Measurements from ENCODE around the gene ATP6V0B.

The ATP6V0B gene

DNA sequence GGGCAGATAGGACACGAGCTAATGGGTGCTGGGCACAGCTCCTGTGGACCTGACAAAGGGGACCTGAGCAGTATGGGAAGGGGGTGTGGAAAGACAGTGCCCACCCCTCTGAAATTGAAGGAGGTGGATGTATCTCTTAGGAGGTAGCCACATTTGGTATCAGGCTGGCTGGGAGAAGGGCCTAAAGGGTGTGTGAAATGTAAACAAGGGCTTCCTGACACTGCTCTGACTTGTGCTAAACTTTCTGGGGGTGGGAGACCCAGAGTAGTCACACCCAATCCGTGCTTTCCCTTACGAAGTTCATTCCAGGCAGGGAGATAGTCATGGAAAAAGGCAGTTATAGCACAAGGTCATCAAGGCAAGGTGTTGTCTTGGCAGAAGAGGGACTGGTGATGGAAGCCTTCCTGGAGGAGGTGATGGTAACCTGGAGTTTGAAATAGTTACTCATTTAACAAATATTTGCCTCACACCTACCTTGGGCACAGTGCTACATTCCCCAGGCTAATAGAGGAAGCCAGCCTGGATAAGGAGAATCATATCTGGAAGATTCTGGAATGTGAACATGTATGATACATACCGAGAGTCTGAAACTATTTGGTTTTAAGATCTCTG lies 11.3 kb downstream of the ATP6V0B start:
- no peak for DNase-seq

DNA sequence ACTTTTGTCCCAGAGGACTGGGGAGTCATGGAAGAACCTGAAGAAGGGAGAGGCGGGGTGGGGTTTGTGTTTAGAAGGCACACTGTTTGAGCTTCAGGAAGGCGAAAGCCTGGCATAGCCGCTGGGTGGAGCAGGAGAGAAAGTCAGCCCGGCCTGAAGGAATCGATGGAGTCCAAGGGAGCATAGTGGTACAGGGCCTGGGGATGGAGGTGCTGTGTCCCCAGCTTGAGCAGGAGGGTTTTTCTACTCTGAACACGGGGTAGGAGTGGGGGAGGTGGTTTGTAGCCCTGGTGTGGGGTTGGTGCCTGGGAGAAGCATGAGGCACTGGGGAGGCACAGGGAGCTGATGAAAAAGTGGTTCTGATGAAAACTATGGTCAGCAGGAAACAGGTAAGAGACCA lies 12.0 kb downstream of the ATP6V0B start:
- no peak for DNase-seq

DNA sequence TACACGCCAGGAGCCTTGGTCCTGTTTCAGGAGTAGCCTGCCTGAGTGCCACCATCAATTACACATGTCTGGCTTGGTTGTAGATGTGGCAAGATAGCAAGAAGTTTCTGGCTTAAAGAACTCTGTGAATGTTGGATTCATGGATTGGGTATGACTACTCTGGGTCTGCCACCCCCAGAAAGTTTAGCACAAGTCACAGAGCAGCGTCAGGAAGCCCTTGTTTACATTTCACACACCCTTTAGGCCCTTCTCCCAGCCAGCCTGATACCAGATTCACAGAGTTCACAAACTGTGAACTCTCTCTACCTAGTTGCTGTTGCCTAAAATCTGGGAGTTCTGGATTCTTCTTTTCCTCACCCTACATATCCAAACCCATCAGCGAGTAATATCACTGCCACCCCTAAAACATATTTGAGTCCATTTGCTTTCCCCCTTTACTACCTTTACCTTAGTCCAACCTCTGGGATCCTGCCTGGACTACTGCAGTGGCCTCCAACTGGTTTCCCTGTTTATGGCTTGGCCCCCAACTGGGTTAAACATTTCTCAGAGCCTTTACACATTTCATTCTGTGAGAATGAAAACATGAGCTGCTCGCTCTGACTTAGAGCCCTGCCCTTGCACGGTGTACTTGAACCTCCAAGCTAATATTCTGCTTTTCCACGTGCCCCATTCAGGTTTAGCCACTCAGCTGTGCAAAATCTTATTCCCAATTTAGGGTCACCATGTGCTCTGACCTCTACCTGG lies 12.6 kb downstream of the ATP6V0B start:
- DNase-seq = no peak

DNA sequence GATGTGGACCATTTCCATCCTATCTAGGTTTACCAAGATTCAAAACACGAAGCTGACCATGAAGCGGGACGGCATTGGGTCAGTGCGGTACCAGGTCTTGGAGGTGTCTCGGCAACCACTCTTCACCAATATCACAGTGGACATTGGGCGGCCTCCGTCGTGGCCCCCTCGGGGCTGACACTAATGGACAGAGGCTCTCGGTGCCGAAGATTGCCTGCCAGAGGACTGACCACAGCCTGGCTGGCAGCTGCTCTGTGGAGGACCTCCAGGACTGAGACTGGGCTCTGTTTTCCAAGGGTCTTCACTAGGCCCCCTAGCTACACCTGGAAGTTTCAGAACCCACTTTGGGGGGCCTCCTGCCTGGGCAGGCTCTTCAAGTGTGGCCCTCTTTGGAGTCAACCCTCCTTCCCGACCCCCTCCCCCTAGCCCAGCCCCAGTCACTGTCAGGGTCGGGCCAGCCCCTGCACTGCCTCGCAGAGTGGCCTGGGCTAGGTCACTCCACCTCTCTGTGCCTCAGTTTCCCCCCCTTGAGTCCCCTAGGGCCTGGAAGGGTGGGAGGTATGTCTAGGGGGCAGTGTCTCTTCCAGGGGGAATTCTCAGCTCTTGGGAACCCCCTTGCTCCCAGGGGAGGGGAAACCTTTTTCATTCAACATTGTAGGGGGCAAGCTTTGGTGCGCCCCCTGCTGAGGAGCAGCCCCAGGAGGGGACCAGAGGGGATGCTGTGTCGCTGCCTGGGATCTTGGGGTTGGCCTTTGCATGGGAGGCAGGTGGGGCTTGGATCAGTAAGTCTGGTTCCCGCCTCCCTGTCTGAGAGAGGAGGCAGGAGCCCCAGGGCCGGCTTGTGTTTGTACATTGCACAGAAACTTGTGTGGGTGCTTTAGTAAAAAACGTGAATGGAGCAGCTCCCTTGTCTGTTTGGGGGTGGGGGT lies 15.8 kb downstream of the ATP6V0B start:
- DNase-seq = no peak

DNA sequence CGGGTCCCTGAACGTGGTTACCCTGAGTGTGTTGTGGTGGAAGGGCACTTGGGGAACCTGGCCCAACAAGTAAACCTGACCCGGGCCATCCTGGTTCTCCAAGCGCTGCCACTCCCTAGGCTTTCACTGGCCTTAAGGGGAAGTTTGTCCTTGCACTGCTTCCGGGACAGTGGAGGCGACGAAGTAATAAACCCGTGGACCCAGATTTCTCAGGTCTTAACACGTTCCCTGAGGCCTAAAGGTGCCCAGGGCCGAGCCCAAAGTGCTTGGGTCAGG lies 16.4 kb downstream of the ATP6V0B start:
- no peak for DNase-seq

DNA sequence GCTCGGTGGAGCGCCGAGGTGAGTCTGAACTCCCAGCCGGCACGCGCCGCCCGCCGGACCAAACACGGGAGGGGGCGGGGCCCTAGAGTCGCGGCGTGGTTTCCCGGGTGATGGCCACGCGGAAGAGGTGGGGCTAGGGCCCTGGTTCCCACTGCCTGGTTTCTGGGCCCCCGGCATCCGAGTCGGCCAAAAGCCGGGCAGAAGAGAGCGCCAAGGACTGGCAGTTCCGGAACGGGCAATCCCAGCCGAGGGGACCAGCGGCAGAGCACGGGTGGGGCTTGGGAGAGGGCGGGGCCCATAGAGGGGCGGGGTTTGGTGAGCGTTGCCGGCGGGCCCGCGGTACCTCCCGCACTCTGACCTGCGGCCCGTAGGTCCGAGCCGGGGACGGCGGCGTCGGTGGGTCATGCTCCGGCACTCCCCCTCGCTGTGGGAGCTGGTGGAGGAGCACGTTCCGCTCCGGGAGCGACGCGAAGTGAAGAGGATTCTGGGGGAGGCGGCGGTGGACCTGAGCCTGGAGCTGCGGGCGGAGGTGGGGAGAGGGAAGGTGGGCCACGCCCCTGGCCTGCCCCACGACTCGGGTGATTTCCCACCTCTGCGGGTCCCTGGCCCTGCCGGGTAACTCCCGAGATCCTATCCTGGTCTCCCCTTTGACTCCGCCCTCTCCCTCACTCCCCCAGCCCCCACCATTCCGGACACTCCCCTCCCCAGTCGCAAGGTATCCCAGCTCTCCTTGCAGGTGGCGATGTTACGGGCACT lies 16.9 kb downstream of the ATP6V0B start, which contains the start of gene CCDC24:
TSS of gene CCDC24 (plus strand) at position 124 of the 756 bp plus-strand sequence. CDS start at position 404, 280 bp downstream.
- peak; percentile 51 for DNase-seq

DNA sequence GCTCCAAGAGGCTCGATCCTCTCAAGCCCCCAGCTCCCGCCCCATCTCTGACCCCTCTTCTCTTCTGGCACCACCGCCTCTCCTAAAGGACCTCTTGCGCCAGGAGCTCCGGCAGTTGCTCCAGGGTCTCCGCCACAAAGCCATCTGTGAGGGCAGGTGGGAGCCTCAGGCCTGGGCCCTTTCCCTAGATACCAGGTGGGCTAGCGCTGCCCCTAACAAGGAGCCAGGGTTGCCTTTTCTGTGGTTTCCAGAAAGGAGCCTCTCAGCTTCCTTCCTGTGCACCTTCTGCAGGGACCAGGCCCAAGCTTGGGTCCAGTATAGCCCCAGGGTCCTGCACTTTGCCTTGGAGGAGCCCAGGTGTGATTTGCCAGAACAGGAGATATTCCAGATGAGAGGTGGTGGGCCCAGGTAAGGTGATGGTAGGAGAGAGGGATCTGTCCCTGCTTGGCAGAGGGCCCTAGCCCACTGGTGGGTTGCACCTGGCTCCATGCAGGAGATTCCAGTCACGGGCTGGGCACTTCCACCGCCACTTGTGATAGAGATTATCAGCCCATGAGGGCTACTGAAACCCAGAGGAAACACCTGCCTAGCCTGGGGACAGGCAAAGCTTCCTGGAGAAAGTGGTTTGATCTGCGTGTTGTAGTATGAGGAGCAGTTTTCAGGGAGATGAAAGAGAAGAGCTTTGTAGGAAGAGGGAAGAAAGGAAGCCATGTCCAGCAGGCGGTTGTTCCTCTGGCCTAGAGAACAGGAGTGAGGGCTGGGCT lies 17.7 kb downstream of the ATP6V0B start:
- DNase-seq = no peak

DNA sequence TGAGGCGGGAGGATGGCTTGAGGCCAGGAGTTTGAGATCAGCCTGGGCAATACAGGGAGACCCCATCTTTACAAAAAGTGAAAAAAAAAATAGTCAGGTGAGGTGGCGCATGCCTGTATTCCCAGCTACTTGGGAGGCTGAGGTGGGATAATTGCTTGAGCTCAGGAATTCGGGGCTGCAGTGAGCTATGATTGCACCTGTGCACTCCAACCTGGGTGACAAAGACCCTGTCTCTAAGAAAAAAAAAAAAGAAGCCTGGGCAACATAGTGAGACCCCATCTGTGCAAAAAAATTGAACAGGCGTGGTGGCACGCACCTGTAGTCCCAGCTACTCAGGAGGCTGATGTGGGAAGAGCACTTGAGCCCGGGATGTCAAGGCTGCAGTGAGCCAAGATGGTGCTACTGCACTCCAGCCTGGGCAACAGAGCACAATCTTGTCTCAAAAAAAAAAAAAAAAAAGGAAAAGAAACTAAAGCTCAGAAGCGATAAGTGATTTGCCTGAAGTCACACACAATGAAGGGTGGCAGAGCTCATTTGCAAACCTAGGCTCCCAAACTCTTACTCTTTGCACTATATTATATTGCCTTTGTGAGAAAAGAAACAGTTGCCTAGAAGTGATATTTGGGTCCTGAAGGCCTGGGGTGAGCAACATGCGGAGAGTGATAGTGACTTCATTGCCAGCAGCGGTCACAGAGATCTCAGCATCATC lies 18.6 kb downstream of the ATP6V0B start:
- no peak for DNase-seq

DNA sequence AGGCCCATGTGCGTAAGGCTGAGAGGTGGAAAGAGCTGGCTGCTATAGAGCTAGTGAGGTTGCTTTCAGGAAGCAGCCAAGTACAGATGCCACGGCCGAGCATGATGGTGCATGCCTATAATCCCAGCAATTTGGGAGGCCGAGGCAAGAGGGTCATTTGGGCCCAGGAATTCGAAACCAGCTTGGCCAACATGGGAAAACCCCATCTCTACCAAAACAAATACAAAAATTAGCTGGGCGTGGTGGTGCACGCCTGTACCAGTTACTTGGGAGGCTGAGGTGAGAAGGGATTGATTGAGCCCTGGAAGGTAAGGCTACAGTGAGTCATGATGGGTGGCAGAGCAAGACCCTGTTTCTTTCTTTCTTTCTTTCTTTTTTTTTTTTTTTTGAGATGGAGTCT lies 19.3 kb downstream of the ATP6V0B start:
- no peak for DNase-seq

DNA sequence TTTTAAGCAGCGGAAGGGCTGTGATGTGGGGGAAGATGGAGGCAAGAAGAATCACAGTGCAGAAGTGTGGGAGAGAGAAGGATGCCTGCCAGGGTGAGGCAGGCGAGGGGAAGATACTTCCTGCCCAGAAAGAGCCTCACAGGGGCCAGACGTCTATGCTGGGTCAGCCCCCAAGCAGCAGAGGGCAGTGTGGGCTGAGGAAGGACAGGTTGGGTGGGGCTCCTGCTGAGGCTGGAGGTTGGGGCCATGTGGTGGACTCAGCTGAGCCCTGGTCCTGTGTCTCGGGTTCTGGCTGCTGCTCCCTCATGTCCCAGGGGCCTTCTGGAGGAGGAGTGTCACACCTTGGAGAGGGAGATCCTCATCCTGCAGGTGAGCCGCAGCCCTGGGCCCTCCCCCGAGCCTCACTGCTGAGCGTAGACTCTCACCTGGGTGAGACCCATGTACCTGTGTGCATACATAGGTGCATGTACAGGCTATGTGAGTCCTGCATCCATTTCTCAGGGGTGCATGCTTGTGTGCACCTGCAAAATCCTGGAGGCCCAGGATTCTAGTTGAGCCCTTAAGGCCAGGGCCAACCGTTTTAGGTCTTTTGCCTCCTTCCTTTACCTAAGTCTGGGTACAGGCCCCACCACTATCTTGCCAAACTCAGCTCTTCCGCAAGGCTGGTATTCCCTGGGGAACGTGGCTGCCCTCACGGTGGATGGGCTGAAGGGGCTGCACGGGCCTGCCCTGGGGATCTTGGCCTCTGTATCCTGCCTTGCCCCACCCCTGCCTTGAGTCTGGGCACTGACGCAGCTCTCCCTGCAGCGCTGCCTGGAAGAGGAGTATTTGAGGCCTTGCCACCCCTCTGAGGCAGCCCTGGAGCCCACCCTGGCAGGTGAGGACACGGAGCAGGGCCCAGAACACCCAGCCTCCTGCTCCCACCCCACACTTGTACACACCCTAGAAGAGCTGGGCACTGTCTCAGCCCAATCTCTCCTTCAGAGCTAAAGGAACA lies 20.3 kb downstream of the ATP6V0B start:
- DNase-seq = no peak

DNA sequence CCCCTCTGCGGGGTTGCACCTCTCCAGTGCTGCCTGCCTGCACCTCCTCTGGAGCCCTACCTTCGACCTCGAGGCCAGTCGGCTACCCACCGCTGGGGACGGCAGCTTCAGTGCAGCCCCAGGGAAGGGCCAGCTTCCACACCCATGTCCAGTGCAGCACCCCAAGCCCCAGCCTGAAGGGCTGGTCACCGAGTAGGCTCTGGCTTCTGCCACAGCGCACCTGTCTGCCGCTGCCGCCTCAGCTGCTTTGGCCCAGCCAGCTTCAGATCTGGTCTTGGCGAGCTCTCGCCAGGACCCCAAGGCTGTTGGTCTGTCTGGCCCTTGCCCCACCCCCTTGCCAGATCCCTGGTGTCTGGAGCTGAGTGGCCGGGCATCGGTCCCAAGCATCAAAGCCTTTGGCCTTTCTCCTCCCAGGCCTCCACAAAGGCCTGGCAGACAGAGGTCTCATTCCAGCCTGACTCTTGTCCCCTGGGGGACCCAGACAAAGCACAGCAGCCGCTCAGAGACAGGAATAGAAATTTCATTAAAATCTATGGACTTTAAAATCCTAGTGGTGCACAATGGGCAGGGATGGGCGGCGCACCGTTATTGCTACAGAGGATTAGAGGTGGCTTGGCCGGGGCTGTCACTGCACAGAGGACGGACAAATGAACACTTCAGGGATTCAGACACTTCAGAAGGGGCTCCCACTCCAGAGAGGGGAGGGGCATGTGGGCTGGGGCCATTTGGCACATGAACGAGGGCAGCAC lies 21.4 kb downstream of the ATP6V0B start:
- DNase-seq = no peak

DNA sequence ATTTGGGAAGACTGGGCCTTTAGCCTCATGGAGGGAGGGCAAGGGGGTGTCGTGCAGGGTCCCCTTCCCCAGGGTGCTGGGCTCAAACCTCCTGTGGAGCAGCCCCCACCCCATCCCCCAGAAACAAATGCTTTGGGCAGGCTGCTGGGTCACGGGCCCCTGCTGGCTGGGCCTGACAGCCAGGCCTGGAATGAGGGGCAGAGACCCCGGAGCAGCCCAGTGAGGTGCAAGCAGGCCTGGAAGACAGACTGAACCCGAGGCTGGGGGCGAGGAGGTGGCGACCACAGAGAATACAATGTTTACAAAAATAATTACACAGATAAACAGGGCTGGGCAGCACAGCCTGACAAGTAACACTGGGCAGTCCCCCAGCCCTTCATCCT lies 22.0 kb downstream of the ATP6V0B start:
- DNase-seq = no peak

DNA sequence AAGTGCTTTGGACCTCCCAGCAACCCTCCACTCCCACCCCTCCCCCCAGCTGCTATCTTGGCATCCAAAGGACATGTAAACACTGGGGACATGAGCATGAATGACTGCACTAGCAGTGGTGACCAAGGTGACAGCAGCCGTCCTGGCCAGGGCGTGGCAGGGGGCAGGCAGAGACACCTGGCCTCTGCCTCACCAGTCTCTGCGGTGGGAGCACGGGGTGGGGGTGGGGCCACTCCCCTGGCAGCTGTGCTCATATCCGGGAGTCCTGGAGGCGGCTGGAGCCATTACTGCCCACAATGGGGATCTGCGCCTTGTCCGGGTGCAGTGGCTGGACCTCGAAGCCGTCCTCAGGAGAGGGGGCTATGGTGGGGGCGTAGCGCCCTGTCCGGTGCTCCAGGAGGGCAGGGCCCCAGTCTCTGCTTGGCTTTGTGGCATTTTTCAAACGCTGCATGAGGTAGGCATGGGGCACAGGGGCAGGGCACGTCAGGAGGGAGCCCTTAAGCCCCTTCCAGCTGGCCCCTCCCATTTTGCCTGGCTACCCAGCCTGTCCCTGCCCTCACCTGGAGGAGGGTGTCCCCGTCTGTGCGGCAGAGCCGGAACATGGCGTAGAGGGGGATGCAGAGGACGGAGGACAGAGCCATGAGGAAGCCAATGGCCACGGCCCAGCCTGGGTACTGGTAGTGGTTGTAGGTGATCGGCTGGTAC lies 22.7 kb downstream of the ATP6V0B start:
- DNase-seq = no peak

DNA sequence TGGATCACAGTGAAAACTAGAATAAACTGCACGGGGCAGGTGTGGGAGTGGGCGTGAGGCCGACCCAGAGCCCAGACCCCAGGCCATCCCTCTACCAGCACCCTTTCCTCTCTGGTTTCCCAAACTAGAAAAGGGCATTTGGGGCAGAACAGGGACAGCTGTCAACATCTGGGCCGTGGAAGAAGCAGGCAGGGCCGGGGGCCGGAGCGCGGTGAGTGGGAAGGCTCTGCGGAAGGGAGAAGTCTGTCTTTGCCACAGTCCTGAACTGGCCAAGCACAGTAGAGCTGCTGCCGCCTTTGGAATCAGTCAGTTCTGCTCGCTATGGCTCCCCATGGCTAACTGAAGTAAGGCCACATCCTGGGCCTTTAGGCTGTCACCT lies 23.2 kb downstream of the ATP6V0B start:
- no peak for DNase-seq

DNA sequence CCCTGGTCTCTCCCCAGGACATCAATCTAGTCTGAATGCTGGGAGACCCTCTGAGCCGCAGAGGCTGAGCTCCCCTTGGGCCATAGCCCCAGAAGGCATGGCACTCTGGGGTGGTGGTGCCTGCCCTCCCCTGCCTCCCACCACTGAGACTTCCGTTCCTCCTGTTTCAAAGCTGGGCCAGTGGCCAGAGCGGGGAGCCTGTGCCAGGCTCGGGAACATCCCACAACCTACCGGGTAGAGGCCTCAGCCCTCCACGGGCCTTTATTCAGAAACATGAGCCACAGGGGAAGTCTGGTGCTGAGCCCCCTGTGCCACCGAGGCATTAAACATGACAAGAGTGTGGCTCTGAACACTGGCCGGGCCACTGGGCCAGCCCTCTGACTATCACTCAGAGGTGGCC lies 24.7 kb downstream of the ATP6V0B start:
- DNase-seq = no peak

DNA sequence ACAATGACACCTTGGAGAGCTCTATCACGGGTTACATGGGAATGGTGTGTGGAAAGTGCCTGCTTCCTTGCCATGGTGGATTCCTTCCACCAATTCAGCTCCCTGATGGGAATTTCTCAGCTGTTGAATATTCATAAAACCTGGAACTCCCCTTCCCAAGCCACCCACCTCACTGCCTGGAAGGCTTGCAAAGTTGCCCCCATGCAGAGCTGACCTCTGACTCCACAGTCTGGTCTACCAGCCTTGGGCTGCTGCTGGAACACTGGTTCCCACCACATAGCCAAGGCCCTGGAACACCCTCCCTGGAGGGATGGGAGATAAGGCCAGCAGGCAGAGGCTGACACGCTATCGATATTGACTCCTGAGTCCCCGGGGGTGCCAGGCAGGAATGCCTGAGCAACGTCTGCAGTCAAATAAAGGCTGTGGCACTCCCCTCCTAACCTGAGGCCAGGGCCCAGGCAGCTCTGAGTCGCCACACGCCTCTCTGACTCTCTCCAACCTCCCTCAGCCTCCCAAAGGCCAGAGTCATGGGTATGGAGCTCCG lies 25.4 kb downstream of the ATP6V0B start:
- no peak for DNase-seq

DNA sequence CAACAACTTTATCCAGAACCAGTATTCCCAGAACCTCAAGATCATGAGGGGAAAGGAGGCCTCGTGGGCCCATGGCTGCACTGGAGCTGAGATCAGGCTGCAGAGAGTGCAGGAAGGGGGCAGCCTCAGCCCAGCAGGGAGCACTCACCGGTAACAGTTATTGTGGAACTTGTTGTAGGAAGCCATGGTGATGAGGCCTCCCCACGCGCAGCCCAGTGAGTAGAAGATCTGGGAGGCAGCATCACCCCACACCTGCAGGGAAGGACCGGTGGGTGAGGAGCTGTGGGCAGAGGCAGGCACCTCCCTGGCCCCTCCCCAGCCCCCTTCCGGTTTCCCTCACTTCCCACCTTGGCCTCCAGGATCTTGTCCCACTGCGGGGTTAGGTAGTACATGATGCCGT lies 27.4 kb downstream of the ATP6V0B start:
- no peak for DNase-seq

DNA sequence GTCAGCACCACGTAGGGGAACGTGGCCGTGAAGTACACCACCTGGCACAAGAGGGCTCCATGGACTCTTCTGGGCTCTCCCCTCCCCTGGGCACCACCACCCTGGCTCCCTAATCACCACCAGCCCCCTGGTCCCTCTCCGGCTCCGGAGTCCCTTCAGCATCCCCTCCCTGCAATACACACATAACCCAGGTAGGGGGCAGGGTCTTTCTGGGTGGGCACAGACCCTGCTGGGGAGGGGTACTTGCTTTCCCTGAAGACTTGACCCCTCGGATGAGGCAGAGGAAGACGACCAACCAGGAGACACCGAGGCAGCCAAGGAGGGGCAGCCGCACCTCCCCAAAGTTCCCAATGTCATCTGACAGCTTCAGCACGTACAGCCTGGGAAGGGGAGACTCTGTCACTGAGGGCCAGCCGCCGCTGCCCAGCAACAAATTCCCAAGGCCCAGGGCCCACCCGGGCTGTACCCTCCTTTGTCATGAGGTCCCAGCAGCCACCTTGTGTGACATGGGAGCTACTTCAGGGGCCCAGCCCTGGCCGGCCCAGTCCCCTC lies 27.9 kb downstream of the ATP6V0B start:
- DNase-seq = no peak

Measured in NCI-H1092 (cell line).